A549 (cell line): ENCODE data around the gene OR9A2. TPM values are rescaled to one million over a fixed set of nuclear protein-coding genes. Genes with fewer than 3 reads are reported as not detected.

Experiments
- ATAC-seq, 2 experiments: fragments of 200-7000 bp in 1 of 2; fragments of >200 bp in 1 of 2; cut with Nextera tagmentation in 1 of 2; cut with Tn5 transposase in 1 of 2; 3 replicates each; pipeline versions ENCODE4 v1.8.0 to v1.9.1; 2018 to 2020; ENCODE audit warnings: mild to moderate bottlenecking in 1 of 2, moderate library complexity in 1 of 2
- CTCF ChIA-PET: fragments of 300-600 bp; sonication (Branson Sonifier 250); formaldehyde crosslinking; extraction: SDS; loops from one replicate; lab custom pipeline; 2021; ENCODE audit warnings: antibody characterized with exemption, inconsistent platforms; lab: Yijun Ruan, JAX
- POLR2A ChIA-PET: fragments of 350-600 bp; formaldehyde crosslinking; extraction: SDS; loops from one replicate; lab custom pipeline; 2021; ENCODE audit warnings: antibody characterized with exemption, inconsistent platforms; lab: Yijun Ruan, JAX
- DNase-seq, 2 experiments: peaks; one replicate each; pipeline versions ENCODE4 v3.0.0 to v3.0.0-alpha.2; 2011 to 2016; ENCODE audit warnings: low read depth in 1 of 2, low spot score in 1 of 2
- FAIRE-seq: peaks from 2 replicates; lab custom pipeline; 2011; peaks lifted over from hg19 to GRCh38; lab: Jason Lieb, UNC
- H3K27ac ChIP-seq, 2 experiments: fragments of >200 bp; sonication (Bioruptor Twin); formaldehyde crosslinking; 3 replicates each; pipeline ENCODE4 v1.5.1; 2016 to 2017
- H3K4me1 ChIP-seq: fragments of >200 bp; sonication (Bioruptor Twin); formaldehyde crosslinking; 3 replicates; pipeline ENCODE4 v1.6.1; 2016
- H3K4me2 ChIP-seq: fragments of >200 bp; sonication (Bioruptor Twin); formaldehyde crosslinking; 3 replicates; pipeline ENCODE4 v1.6.1; 2016
- H3K4me3 ChIP-seq: fragments of >200 bp; sonication (Bioruptor Twin); formaldehyde crosslinking; 3 replicates; pipeline ENCODE4 v1.5.1; 2016
- H3K9me3 ChIP-seq: fragments of >200 bp; sonication (Bioruptor Twin); formaldehyde crosslinking; 3 replicates; pipeline ENCODE4 v1.6.1; 2016
- ATOH8 ChIP-seq: fragments of 250-450 bp; sonication (Bioruptor Pico); IDR thresholded peaks from 2 replicates; pipeline ENCODE4 v1.5.0; 2020; ENCODE audit warnings: low read depth, mild to moderate bottlenecking, moderate library complexity
- BCL3 ChIP-seq: fragments of >200 bp; sonication (Bioruptor Twin); formaldehyde crosslinking; IDR thresholded peaks from 3 replicates; pipeline ENCODE4 v1.6.1; 2016
- CBX2 ChIP-seq: fragments of 200-600 bp; sonication (generic); IDR thresholded peaks from 2 replicates; pipeline ENCODE4 v1.6.1; 2016; ENCODE audit warnings: low read depth, mild to moderate bottlenecking, borderline replicate concordance
- CHD4 ChIP-seq: fragments of 200-600 bp; sonication (generic); IDR thresholded peaks from 2 replicates; pipeline ENCODE4 v1.6.1; 2016; ENCODE audit warnings: antibody characterized with exemption, mild to moderate bottlenecking, borderline replicate concordance
- ELK1 ChIP-seq: fragments of 150-350 bp; IDR thresholded peaks from 2 replicates; pipeline ENCODE4 v1.6.1; 2014; ENCODE audit warnings: low read depth, mild to moderate bottlenecking, low read length
- FOXS1 ChIP-seq: fragments of 250-450 bp; sonication (Bioruptor Pico); IDR thresholded peaks from 2 replicates; pipeline ENCODE4 v1.5.0; 2020; ENCODE audit warnings: mild to moderate bottlenecking, moderate library complexity
- HOXB5 ChIP-seq: fragments of 250-450 bp; sonication (Bioruptor Pico); IDR thresholded peaks from 2 replicates; pipeline ENCODE4 v1.5.0; 2020; ENCODE audit warnings: mild to moderate bottlenecking, moderate library complexity
- JUNB ChIP-seq: fragments of >200 bp; sonication (Bioruptor Twin); formaldehyde crosslinking; IDR thresholded peaks from 2 replicates; pipeline ENCODE4 v1.6.1; 2016
- KDM5A ChIP-seq: fragments of 200-600 bp; sonication (generic); IDR thresholded peaks from 2 replicates; pipeline ENCODE4 v1.6.1; 2016; ENCODE audit warnings: antibody characterized with exemption, mild to moderate bottlenecking
- MAZ ChIP-seq: fragments of 150-350 bp; IDR thresholded peaks from 2 replicates; pipeline ENCODE4 v1.6.1; 2014; ENCODE audit warnings: antibody characterized with exemption, low read depth, low read length, borderline replicate concordance
- NR3C1 ChIP-seq: fragments of >200 bp; sonication (Bioruptor Twin); formaldehyde crosslinking; IDR thresholded peaks from 3 replicates; pipeline ENCODE4 v1.6.1; 2017
- POLR2A ChIP-seq: IDR thresholded peaks from 2 replicates; pipeline ENCODE4 v1.6.1; 2012; ENCODE audit warnings: mild to moderate bottlenecking, low read length
- POLR2AphosphoS2 ChIP-seq: conservative IDR thresholded peaks from 2 replicates; pipeline ENCODE4 v1.6.1; 2012; ENCODE audit warnings: low read length, improper control_type of control experiment, inconsistent platforms
- REST ChIP-seq: fragments of 200-600 bp; sonication (generic); IDR thresholded peaks from 2 replicates; pipeline ENCODE4 v1.6.1; 2016; ENCODE audit warnings: antibody characterized with exemption, mild to moderate bottlenecking, moderate library complexity
- RFX5 ChIP-seq: fragments of 450-650 bp; IDR thresholded peaks from 2 replicates; pipeline ENCODE4 v1.7.1; 2014; ENCODE audit warnings: antibody characterized with exemption, mild to moderate bottlenecking, moderate library complexity
- SMC3 ChIP-seq: fragments of >200 bp; sonication (Bioruptor Twin); formaldehyde crosslinking; IDR thresholded peaks from 3 replicates; pipeline ENCODE4 v1.6.1; 2018; ENCODE audit warnings: inconsistent platforms
- USF2 ChIP-seq: fragments of 450-650 bp; IDR thresholded peaks from 2 replicates; pipeline ENCODE4 v1.6.1; 2014; ENCODE audit warnings: antibody characterized with exemption
- ZC3H11A ChIP-seq: fragments of 450-650 bp; IDR thresholded peaks from 2 replicates; pipeline ENCODE4 v1.6.1; 2014; ENCODE audit warnings: antibody characterized with exemption, mild to moderate bottlenecking
- ZFP36 ChIP-seq: fragments of 450-650 bp; IDR thresholded peaks from 2 replicates; pipeline ENCODE4 v1.6.1; 2014; ENCODE audit warnings: borderline replicate concordance; ENCODE audit not compliant: partially characterized antibody
- WGBS: methylation state at CpG from one replicate; pipeline ENCODE4 v1.1.6; 2017; ENCODE audit errors: missing lambda C conversion rate; 5-methylcytosine and 5-hydroxymethylcytosine counted together
- polyA minus RNA-seq: library from RNA; depleted of rRNA, polyadenylated mRNA; stranded (reverse); fragments of >200 nt; gene quantifications from 2 replicates; pipeline ENCODE4 v1.2.3, GENCODE V29; 2011; rRNA and poly(A)+ RNA removed
- polyA plus RNA-seq, 4 experiments: library from polyadenylated mRNA; depleted of rRNA in 3 of 4; stranded (reverse); fragments of >200 nt; fragmentation: RNase III in 1 of 4; extraction: RNeasy Plus Mini Kit Qiagen cat#74134 plus additional on column Dnase treatment in 1 of 4; gene quantifications; 2 replicates in 3 of 4; 3 replicates in 1 of 4; pipeline ENCODE4 v1.2.3, GENCODE V29; 2011 to 2017

The OR9A2 gene
- polyA plus RNA-seq (2011; rRNA removed) (not detected in 2 replicates), polyA plus RNA-seq (2017; fragmentation: RNase III; extraction: RNeasy Plus Mini Kit Qiagen cat#74134 plus additional on column Dnase treatment) (not detected in 3 replicates), polyA minus RNA-seq (not detected in 2 replicates)
- not detected in 2 replicates for polyA plus RNA-seq (2012; cell fraction: cytosol; rRNA removed)
- not detected in 2 replicates for polyA plus RNA-seq (2012; cell fraction: nucleus; rRNA removed)

GRCh38 chr7:143027032-143027431 is at the start of gene OR9A2:
TSS of gene OR9A2 (minus strand) at chr7:143027132. CDS start at chr7:143027132, 0 bp downstream.
- 24% methylated on average over 1 of the region's 1 CpG for WGBS
- H3K27ac ChIP-seq, result no peak within 1 kb of the TSS
- DNase-seq (no peak), FAIRE-seq (no peak)
- H3K4me2 ChIP-seq, result no peak within 1 kb of the TSS
- H3K9me3 ChIP-seq, result no peaks in the 10 kb centered on the region
- H3K4me3 ChIP-seq, result no peak within 1 kb of the TSS
- POLR2A ChIA-PET, result no interaction called here
- no peaks in the 10 kb centered on the region for H3K4me1 ChIP-seq
- TF ChIP-seq ZFP36 (no peak), ZC3H11A (no peak), ATOH8 (no peak), RFX5 (no peak), USF2 (no peak), CHD4 (no peak), ELK1 (no peak), NR3C1 (no peak), SMC3 (no peak), POLR2AphosphoS2 (no peak), JUNB (no peak), FOXS1 (CRISPR knock-in tag) (no peak), KDM5A (no peak), BCL3 (no peak)
- TF ChIP-seq, all 56 proteins: peak for 0
- CTCF ChIA-PET, result interaction anchor here (1.5 kb wide), 1 partner anchor 187 kb away, joined by 3 read pairs; no protein-coding TSS in a partner anchor
- ATAC-seq, result no peak

GRCh38 chr7:143074141-143074540 is 47.2 kb upstream of the OR9A2 start:
- FAIRE-seq (no peak), ATAC-seq (no peak)
- CTCF ChIA-PET, result interaction anchor here (0.6 kb wide), 1 partner anchor 417 kb away, joined by 3 read pairs; no protein-coding TSS in a partner anchor

More at GRCh38 chr7:143074141-143074540, 47.2 kb upstream of the OR9A2 start:
- TF ChIP-seq POLR2A, result no peak
- no peak for TF ChIP-seq HOXB5 (CRISPR knock-in tag)
- TF ChIP-seq CBX2, result no peak
- TF ChIP-seq MAZ, result no peak
- no peak for TF ChIP-seq ZFP36
- no peak for TF ChIP-seq REST
- TF ChIP-seq, all 56 proteins: peak for 0
- Histone ChIP-seq H3K4me2 (no peak overlapping the region), H3K4me3 (no peak overlapping the region), H3K4me1 (no peaks in the 10 kb centered on the region), H3K27ac (no peak overlapping the region), H3K9me3 (no peaks in the 10 kb centered on the region)
- DNase-seq, result no peak
- POLR2A ChIA-PET, result no interaction called here
